GM21360 (cell line): ENCODE data around the gene POLR2J3.
"Not testable (repeated sequence)": the region's sequence is repeated elsewhere in the genome, so short reads cannot be mapped to it uniquely, and the experiment has no call there.

Source experiments
- ATAC-seq: cut with Tn5 transposase; IDR thresholded peaks from one replicate; pipeline ENCODE4 v1.9.1; 2021; ENCODE audit warnings: mild to moderate bottlenecking, moderate library complexity; ENCODE audit not compliant: unreplicated experiment

POLR2J3 gene

DNA sequence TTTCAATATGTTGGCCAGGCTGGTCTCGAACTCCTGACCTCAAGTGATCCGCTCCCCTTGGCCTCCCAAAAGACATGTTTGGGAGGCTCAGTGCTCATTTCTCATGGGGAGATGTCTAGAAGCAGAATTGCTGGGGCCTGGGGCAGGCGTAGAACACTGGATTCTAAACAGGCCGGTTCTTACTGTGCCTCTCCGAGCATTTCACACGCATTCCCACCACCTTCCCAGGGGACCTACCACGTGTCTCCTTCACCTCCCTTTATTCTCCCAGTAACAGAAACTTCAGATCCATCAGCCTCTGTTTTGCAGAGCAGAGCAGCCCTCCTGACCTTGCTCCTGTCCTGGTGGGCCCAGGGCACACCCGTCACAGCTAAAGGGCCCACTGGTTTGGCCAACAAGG is 45.2 kb downstream of the POLR2J3 start:
- not testable (repeated sequence) for ATAC-seq

DNA sequence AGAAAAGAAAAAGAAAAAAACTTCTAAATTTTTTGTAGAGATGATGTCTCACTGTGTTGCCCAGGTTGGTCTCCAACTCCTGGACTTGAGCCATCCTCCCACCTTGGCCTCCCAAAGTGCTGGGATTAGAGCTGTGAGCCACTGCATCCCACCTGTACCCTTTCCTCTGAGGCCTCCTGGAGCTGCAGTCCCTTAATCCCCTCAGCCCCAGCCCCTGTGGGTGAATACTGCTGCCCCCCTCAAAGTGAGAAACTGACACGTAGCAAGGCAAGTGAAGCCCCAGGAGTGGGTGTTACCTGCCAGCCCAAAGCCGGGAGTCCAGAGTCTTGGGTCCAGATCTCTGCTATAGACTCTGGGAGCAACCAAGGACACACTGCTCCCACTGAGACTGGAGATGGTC is 47.6 kb downstream of the POLR2J3 start:
- ATAC-seq = not testable (repeated sequence)

DNA sequence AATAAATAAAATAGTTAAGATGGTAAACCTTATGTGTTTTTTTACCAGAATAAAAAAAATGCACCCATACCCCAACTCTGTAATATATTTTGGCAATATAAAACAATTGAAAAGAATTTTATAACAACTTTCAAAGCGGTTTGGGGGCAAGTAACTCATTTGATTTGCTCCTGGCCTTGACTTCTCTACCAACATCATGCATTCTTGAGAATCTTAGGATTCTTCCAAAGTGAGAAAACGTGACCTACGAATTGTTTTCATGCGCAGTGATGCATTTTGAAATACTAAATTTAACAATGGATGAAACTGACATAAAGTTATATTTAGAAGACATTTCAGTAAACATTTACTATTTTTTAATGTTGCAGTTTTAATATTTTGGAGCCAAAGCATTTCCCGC is 51.6 kb downstream of the POLR2J3 start:
- not testable (repeated sequence) for ATAC-seq

DNA sequence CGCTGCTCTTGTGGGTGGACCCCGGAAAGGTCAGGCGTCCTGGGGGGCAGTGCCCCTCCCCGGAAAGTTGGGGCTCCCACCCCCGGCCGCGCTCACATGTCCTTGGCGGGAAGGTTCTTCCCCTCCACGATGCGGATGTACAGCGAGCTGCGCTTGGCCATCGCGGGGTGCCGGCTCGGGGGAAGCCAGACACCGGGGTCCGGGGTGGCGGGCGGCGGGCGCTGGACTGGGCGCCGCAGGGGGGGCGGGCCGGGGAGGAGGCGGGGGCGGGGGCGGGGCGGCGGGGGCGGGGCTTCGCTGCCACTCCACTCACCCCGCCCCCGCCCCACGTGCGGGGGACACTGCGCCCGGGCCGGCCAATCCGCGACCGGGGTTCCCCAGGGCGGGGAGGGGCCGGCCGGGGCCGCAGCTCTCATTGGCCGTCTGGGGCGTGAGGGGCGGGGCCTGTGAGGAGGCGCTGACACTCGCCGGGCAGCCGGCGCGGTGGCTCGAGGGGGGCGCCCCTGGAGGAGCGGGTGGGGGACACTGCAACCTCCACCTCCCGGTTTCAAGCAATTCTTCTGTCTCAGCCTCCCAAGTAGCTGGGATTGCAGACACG is 54.7 kb downstream of the POLR2J3 start, which contains the start of gene RASA4B:
Gene RASA4B, minus strand, starts transcription at position 228 of the 598 bp plus-strand sequence. Its CDS starts 67 bp downstream, at position 161.
- ATAC-seq = peak; percentile 73
